Left ventricle myocardium inferior (tissue), 1 donor: ENCODE data around the gene NKIRAS2. TPM values are rescaled to one million over a fixed set of nuclear protein-coding genes. Genes with fewer than 3 reads are reported as not detected.

Experiments
- DNase-seq: peaks from one replicate; pipeline ENCODE4 v3.0.0-alpha.2; 2020
- H3K27ac ChIP-seq: fragments of 200-600 bp; replicated peaks from 2 replicates; pipeline ENCODE4 v1.8.0; 2021
- H3K27me3 ChIP-seq: fragments of 200-600 bp; 2 replicates; pipeline ENCODE4 v1.8.0; 2021; ENCODE audit warnings: low read depth
- H3K36me3 ChIP-seq: fragments of 200-600 bp; 2 replicates; pipeline ENCODE4 v1.8.0; 2021
- H3K4me1 ChIP-seq: fragments of 200-600 bp; 2 replicates; pipeline ENCODE4 v1.8.0; 2021
- H3K4me3 ChIP-seq: fragments of 200-600 bp; 2 replicates; pipeline ENCODE4 v1.8.0; 2021; ENCODE audit warnings: mild to moderate bottlenecking, moderate library complexity
- H3K9me3 ChIP-seq: fragments of 200-600 bp; replicated peaks from 2 replicates; pipeline ENCODE4 v1.8.0; 2021
- intact Hi-C: fragments of 100-400 bp; cut with micrococcal nuclease; formaldehyde crosslinking; loops from one replicate; pipeline ENCODE4 v1.11.0; 2022
- total RNA-seq: library from RNA; stranded (reverse); fragmentation: NEBNext Ultra II Directional; extraction: Animal tissue kit (Norgen Biotek cat#: 25700); gene quantifications from one replicate; pipeline ENCODE4 v1.2.1, GENCODE V29; 2021
- TF ChIP-seq, protein P1 (sequence below): fragments of 200-600 bp; IDR thresholded peaks from 2 replicates; pipeline ENCODE4 v1.8.0; 2021; ENCODE audit warnings: antibody characterized with exemption, mild to moderate bottlenecking, borderline replicate concordance
- donor health status: DM: no; HTN: yes; CAD: no; lungs with severe emphysema.

Gene NKIRAS2
- total RNA-seq, 1 donor from 2014 or later, result 50.9 TPM

DNA sequence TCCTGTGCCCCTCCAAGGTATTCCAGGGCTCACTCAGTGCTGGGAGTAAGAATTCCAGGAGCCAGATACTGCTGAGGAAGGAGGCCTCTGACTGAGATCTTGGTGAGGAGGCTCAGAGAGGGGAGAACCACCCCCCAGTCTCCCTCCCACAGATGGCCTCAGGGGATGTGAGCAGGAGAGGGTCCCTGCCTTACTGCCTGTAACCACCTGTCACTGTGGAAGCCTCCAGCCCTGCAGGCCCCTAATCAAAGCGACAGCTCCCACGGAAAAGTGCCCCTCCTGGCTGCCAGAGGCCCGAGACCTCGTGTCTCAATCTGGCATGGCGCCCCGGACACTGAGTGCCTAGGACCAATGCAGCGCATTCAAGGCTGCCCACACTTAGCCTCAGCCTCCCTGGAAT is 38.2 kb downstream of the NKIRAS2 start:
- no peak overlapping the region for H3K4me3 ChIP-seq
- intact Hi-C loops, result no loop called here
- TF ChIP-seq, protein P1, sequence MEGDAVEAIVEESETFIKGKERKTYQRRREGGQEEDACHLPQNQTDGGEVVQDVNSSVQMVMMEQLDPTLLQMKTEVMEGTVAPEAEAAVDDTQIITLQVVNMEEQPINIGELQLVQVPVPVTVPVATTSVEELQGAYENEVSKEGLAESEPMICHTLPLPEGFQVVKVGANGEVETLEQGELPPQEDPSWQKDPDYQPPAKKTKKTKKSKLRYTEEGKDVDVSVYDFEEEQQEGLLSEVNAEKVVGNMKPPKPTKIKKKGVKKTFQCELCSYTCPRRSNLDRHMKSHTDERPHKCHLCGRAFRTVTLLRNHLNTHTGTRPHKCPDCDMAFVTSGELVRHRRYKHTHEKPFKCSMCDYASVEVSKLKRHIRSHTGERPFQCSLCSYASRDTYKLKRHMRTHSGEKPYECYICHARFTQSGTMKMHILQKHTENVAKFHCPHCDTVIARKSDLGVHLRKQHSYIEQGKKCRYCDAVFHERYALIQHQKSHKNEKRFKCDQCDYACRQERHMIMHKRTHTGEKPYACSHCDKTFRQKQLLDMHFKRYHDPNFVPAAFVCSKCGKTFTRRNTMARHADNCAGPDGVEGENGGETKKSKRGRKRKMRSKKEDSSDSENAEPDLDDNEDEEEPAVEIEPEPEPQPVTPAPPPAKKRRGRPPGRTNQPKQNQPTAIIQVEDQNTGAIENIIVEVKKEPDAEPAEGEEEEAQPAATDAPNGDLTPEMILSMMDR, result no peak

DNA sequence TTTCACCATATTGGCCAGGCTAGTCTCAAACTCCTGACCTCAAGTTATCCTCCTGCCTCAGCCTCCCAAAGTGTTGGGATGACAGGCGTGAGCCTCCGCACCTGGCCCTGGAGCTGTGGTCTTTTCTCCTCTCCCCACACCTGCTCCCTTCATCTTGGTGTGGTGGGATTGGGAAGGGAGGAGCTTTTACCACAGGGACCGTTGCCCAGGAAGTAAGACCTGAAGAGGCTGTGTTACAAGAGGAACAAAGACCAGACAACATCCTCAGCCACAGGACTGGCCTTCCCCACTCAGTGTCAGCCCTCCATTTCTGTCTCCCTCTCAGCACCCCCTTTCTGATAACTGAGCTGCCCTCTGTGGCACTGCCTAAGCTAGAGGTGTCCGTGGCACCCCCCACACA is 39.9 kb downstream of the NKIRAS2 start:
- Histone ChIP-seq H3K9me3 (no peaks in the 10 kb centered on the region), H3K4me3 (no peak overlapping the region), H3K27ac (no peak overlapping the region), H3K36me3 (no peaks in the 10 kb centered on the region), H3K4me1 (peaks cover 6% of the 10 kb centered on the region), H3K27me3 (peaks cover 42% of the 10 kb centered on the region)
- TF ChIP-seq, protein P1, result no peak
- no peak for DNase-seq
- intact Hi-C loops, result no loop called here

More for the DNA sequence above, 38.2 kb downstream of the NKIRAS2 start:
- no peak for DNase-seq
- peaks cover 60% of the 10 kb centered on the region for H3K27me3 ChIP-seq
- no peaks in the 10 kb centered on the region for H3K9me3 ChIP-seq
- H3K4me1 ChIP-seq, result peaks cover 1% of the 10 kb centered on the region
- H3K36me3 ChIP-seq, result no peaks in the 10 kb centered on the region
- H3K27ac ChIP-seq, result no peak overlapping the region

DNA sequence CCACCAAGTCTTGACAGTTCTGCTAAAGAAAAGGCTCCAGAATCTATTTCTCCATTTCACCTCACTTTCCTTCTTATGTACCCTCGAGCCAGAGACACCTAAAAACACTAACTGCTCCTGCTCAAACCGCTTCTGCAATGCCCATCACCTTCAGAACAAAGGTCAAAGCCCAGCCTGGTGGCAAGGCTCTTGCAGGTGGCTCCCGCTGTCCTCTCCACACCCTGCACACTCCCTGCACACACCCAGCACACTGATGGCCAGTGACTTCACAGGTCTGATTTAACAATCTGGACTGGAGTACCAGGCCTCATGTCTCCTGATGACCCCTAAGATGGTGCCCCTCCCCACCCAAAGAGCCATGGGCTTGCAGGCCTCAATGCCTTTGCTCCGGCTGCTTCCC is 40.3 kb downstream of the NKIRAS2 start:
- H3K27ac ChIP-seq, result no peak overlapping the region
- H3K9me3 ChIP-seq, result no peaks in the 10 kb centered on the region
- intact Hi-C loops, result no loop called here
- H3K36me3 ChIP-seq, result no peaks in the 10 kb centered on the region
- TF ChIP-seq, protein P1, result no peak
- no peak overlapping the region for H3K4me3 ChIP-seq
- DNase-seq, result no peak
- peaks cover 6% of the 10 kb centered on the region for H3K4me1 ChIP-seq
- peaks cover 38% of the 10 kb centered on the region for H3K27me3 ChIP-seq

DNA sequence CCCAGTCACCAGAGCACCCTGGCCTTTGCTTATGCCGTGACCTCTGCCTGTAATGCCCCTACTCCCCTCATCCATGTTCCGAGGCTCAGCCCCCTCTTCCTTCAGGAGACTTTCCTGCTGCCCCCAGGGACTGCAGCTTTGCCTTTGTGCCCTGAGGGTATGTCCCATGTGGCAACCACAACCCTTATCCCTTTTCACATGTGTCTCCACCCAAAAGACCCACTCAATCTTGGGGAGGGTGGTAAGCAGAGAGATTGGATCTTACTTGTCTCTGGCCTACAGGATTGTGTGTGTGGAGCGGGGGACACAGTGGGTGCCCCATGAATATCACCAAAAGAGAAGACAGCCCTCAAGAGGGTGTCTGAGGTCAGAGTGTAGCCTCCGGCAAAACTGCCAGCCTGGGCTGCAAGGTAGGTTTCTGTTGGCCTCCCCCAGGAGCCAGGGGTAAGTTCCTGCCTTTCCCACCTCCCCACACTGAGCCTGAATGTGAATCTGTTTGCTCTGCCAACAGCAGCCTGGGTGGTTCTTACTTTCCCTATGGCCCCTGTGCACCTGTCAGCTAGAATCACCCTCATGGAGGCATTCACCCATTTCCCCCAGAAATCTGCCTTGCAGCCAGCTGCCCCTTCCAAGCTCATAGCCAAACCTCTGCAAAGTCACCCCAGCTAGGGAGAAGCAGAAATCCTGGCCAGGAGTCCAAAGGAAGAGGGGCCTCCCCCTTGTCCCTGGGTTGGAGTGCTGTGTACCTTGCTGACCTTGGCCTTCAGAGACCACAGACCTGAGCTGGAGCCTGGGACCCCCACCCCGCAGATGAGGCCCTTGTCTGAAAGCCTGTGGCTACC is 42.0 kb downstream of the NKIRAS2 start:
- Histone ChIP-seq H3K27ac (no peak overlapping the region), H3K9me3 (no peaks in the 10 kb centered on the region), H3K4me1 (peaks cover 6% of the 10 kb centered on the region), H3K4me3 (no peak overlapping the region), H3K36me3 (no peaks in the 10 kb centered on the region), H3K27me3 (peaks cover 22% of the 10 kb centered on the region)
- intact Hi-C loops, result no loop called here
- TF ChIP-seq, protein P1, result no peak
- no peak for DNase-seq

DNA sequence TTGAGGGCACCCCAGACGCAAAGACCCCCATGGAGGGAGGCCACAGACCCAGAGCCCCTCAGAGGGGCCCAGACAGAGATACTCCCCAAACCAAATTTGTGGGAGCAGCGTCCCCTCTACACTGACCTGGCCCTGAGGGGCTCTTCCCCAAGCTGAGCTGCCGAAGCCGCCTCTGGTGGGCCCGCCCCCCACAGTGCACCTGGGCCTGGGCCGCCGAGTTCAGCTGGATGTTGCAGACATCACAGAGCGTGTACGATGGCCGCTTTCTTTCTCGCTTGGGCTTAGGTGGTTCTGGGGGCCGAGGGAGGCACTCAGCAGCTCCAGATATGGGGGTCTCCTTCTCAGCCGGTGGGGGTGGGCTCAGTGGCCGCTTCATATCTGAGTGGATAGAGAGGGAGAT is 42.8 kb downstream of the NKIRAS2 start:
- Histone ChIP-seq H3K27ac (no peak overlapping the region), H3K27me3 (peaks cover 23% of the 10 kb centered on the region), H3K36me3 (no peaks in the 10 kb centered on the region), H3K9me3 (no peaks in the 10 kb centered on the region), H3K4me3 (no peak overlapping the region), H3K4me1 (peaks cover 6% of the 10 kb centered on the region)
- TF ChIP-seq, protein P1, result no peak
- intact Hi-C loops, result no loop called here
- no peak for DNase-seq
